ENCODE data around the gene WAS.
"Not testable (repeated sequence)": the region's sequence is repeated elsewhere in the genome, so short reads cannot be mapped to it uniquely, and the experiment has no call there.

Gene WAS

GRCh38 chrX:48683411-48683982, at the start of gene WAS:
Gene WAS (plus strand): TSS chrX:48683799. CDS start chrX:48683854, 55 bp downstream.
- no peak for DNase-seq
- Histone ChIP-seq H3K36me3 (no peaks in the 10 kb centered on the region), H3K27me3 (peaks cover 0 to 6% of the 10 kb centered on the region in 2 donors), H3K4me3 (peak within 1 kb of the TSS; percentile 21 to 25), H3K4me1 (no peaks in the 10 kb centered on the region), H3K9me3 (no peaks in the 10 kb centered on the region), H3K27ac (no peak within 1 kb of the TSS)
- intact Hi-C loops (cut with DNase I; ENCODE audit: low total_unique reads): no loop called here
- TF ChIP-seq CTCF (IDR thresholded peaks at IDR 0.05): no peak

- DNase-seq: no peak
- Histone ChIP-seq H3K9me3 (no peaks in the 10 kb centered on the region), H3K27me3 (no peaks in the 10 kb centered on the region), H3K36me3 (no peaks in the 10 kb centered on the region), H3K4me1 (no peaks in the 10 kb centered on the region), H3K4me3 (no peak overlapping the region), H3K27ac (no peak overlapping the region)
- TF ChIP-seq CTCF (IDR thresholded peaks at IDR 0.05): no peak
- intact Hi-C loops (cut with DNase I; ENCODE audit: low total_unique reads): no loop called here
Observed at GRCh38 chrX:48636301-48636700, 47.3 kb upstream of the WAS start.

GRCh38 chrX:48636776-48637175, 46.8 kb upstream of the WAS start:
- Histone ChIP-seq H3K36me3 (no peaks in the 10 kb centered on the region), H3K4me1 (no peaks in the 10 kb centered on the region), H3K27me3 (no peaks in the 10 kb centered on the region), H3K9me3 (no peaks in the 10 kb centered on the region), H3K4me3 (no peak overlapping the region), H3K27ac (no peak overlapping the region)
- TF ChIP-seq CTCF (IDR thresholded peaks at IDR 0.05): no peak
- intact Hi-C loops (cut with DNase I; ENCODE audit: low total_unique reads): no loop called here
- DNase-seq: no peak

- TF ChIP-seq CTCF (IDR thresholded peaks at IDR 0.05): no peak
- DNase-seq: no peak
- Histone ChIP-seq H3K4me3 (no peak overlapping the region), H3K27me3 (no peaks in the 10 kb centered on the region), H3K9me3 (no peaks in the 10 kb centered on the region), H3K4me1 (no peaks in the 10 kb centered on the region), H3K36me3 (no peaks in the 10 kb centered on the region), H3K27ac (no peak overlapping the region)
- intact Hi-C loops (cut with DNase I; ENCODE audit: low total_unique reads): no loop called here
Observed at GRCh38 chrX:48645669-48646068, 37.9 kb upstream of the WAS start.

- H3K36me3 ChIP-seq: no peaks in the 10 kb centered on the region
- intact Hi-C loops (cut with DNase I; ENCODE audit: low total_unique reads): no loop called here
- DNase-seq: peak; percentile 44 to 54
- no peaks in the 10 kb centered on the region for H3K9me3 ChIP-seq
- no peaks in the 10 kb centered on the region for H3K4me1 ChIP-seq
- no peaks in the 10 kb centered on the region for H3K27me3 ChIP-seq
- H3K27ac ChIP-seq: peak overlapping the region in 1 of 2 donors; percentile 15
- no peak overlapping the region for H3K4me3 ChIP-seq
- peak; percentile 25 to 27 for TF ChIP-seq CTCF (IDR thresholded peaks at IDR 0.05)
Observed at GRCh38 chrX:48648336-48648751, 35.3 kb upstream of the WAS start.

GRCh38 chrX:48649102-48649501, 34.5 kb upstream of the WAS start:
- no peak overlapping the region for H3K27ac ChIP-seq
- H3K27me3 ChIP-seq: no peaks in the 10 kb centered on the region
- intact Hi-C loops (cut with DNase I; ENCODE audit: low total_unique reads): no loop called here

GRCh38 chrX:48652055-48652579, 31.5 kb upstream of the WAS start:
- H3K27ac ChIP-seq; H3K4me3 ChIP-seq; H3K9me3 ChIP-seq; H3K36me3 ChIP-seq; DNase-seq; H3K27me3 ChIP-seq; intact Hi-C loops (cut with DNase I; ENCODE audit: low total_unique reads); H3K4me1 ChIP-seq: not testable (repeated sequence)

More at GRCh38 chrX:48649102-48649501, 34.5 kb upstream of the WAS start:
- H3K36me3 ChIP-seq: no peaks in the 10 kb centered on the region
- H3K4me3 ChIP-seq: no peak overlapping the region
- no peak for TF ChIP-seq CTCF (IDR thresholded peaks at IDR 0.05)
- no peaks in the 10 kb centered on the region for H3K4me1 ChIP-seq
- DNase-seq: no peak
- H3K9me3 ChIP-seq: no peaks in the 10 kb centered on the region

GRCh38 chrX:48654746-48655145, 28.9 kb upstream of the WAS start:
- DNase-seq; H3K27me3 ChIP-seq; H3K4me1 ChIP-seq; H3K36me3 ChIP-seq; intact Hi-C loops (cut with DNase I; ENCODE audit: low total_unique reads); H3K4me3 ChIP-seq; H3K27ac ChIP-seq; H3K9me3 ChIP-seq: not testable (repeated sequence)
